IPS-20b (cell line): ENCODE data around the gene LVRN.
A peak's percentile ranks its signal among the peaks of the same experiment; 100 is the strongest.

ENCODE experiments used
- H3K27ac ChIP-seq: one replicate; pipeline ENCODE4 v1.5.1; 2013; ENCODE audit warnings: low read length
- H3K27me3 ChIP-seq: 2 replicates; pipeline ENCODE4 v1.6.1; 2013; ENCODE audit warnings: mild to moderate bottlenecking, low read length, inconsistent platforms; ENCODE audit not compliant: insufficient read depth
- H3K36me3 ChIP-seq: 2 replicates; pipeline ENCODE4 v1.6.1; 2013; ENCODE audit warnings: low read depth, mild to moderate bottlenecking, inconsistent platforms, low read length, moderate library complexity; ENCODE audit not compliant: insufficient read depth
- H3K4me1 ChIP-seq: 2 replicates; pipeline ENCODE4 v1.6.1; 2013; ENCODE audit warnings: mild to moderate bottlenecking, control low read depth, inconsistent platforms, low read length, moderate library complexity; ENCODE audit not compliant: insufficient read depth
- H3K4me3 ChIP-seq: 2 replicates; pipeline ENCODE4 v1.5.1; 2013; ENCODE audit warnings: mild to moderate bottlenecking, low read length, inconsistent platforms
- H3K9ac ChIP-seq: 2 replicates; pipeline ENCODE4 v1.6.1; 2013; ENCODE audit warnings: low read depth, mild to moderate bottlenecking, inconsistent platforms, low read length, moderate library complexity
- H3K9me3 ChIP-seq: 2 replicates; pipeline ENCODE4 v1.6.1; 2013; ENCODE audit warnings: mild to moderate bottlenecking, low read depth, low read length, inconsistent platforms; ENCODE audit not compliant: insufficient read depth

Gene LVRN

DNA sequence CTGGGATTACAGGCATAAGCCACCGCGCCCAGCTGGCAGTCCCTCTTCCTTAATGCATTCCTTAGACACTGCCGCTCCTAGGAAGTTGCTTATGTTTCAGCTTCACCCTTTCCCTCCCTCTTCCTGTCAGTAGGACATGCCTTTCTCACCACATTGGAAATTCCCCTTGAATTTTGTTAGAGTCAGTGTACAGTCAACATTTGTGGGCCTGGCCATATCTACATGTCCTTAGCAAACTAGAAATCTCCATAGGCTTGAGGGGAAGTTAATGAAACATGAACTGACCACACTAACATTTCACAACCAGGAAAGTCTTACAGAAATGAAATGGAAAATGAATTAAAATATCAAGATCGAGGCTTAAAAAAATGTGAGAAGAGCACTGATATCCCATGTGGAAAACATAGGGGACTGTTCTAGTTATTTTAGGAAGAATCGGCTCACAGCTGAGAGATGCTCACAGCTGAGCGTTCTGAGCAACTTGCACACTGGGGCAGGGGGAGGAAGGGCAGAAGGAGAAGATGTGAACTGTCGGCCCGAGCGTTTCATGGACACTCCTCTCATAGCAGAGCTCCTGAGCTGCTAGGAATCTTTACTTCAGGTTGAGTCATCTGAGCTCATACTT is 21.1 kb upstream of the LVRN start:
- Histone ChIP-seq H3K27me3 (no peaks in the 10 kb centered on the region), H3K4me3 (no peak overlapping the region), H3K9ac (no peak overlapping the region), H3K4me1 (peaks cover 11% of the 10 kb centered on the region), H3K9me3 (no peaks in the 10 kb centered on the region), H3K27ac (no peak overlapping the region), H3K36me3 (no peaks in the 10 kb centered on the region)

GRCh38 chr5:115944501-115944900 is 17.8 kb upstream of the LVRN start:
- peaks cover 2% of the 10 kb centered on the region; the same call in 1 of the 2 replicates for H3K4me1 ChIP-seq
- no peaks in the 10 kb centered on the region for H3K9me3 ChIP-seq
- no peak overlapping the region for H3K4me3 ChIP-seq
- no peaks in the 10 kb centered on the region for H3K36me3 ChIP-seq
- no peak overlapping the region for H3K9ac ChIP-seq
- no peak overlapping the region for H3K27ac ChIP-seq
- H3K27me3 ChIP-seq = no peaks in the 10 kb centered on the region

- Histone ChIP-seq H3K27me3 (no peaks in the 10 kb centered on the region), H3K27ac (no peak overlapping the region), H3K36me3 (no peaks in the 10 kb centered on the region), H3K9ac (no peak overlapping the region), H3K4me3 (no peak overlapping the region), H3K9me3 (no peaks in the 10 kb centered on the region), H3K4me1 (no peaks in the 10 kb centered on the region)
These were observed 15.6 kb upstream of the LVRN start for GRCh38 chr5:115946655-115947054.

DNA sequence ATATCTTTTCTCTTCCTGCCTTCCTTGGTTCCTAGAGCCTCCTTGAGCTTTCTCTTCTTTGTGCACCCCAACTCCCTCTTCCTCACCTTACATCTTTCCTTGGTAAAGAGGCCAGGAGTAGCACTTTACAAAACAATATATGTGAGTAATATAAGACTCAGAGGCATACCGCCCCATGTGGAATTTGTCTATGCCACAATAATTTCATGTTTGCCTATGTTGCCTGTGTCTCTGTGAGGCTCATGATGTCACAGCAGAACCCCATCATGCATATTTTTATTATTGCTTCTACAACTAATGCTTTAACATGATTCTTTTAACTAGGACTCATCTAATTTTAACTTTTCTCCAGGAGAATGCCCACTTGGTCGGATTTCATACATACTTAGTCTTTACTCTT is 15.0 kb upstream of the LVRN start:
- Histone ChIP-seq H3K9ac (no peak overlapping the region), H3K27ac (no peak overlapping the region), H3K36me3 (no peaks in the 10 kb centered on the region), H3K9me3 (no peaks in the 10 kb centered on the region), H3K27me3 (no peaks in the 10 kb centered on the region), H3K4me3 (no peak overlapping the region), H3K4me1 (no peaks in the 10 kb centered on the region; the same call in 1 of the 2 replicates)

DNA sequence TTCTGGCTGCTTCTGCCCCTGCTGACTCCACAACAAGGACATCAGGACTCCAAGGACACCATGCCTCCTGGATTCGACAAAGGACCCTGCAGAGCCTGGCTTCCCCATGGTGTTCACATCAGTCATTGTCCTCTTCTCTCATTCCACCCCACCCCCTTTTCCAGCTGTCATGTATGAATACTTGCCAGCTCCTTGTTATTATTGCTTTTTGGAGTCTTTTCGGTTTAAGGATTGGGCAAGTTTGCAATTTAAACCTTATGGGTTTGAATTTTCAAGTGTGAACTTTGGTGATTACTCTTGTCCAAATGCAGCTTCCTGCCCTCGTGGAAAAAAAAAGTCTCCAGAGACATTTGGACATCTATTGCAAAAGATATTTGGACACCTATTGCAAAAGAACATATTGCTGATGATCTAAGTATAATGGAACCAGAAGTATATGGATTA is 14.2 kb upstream of the LVRN start:
- no peaks in the 10 kb centered on the region for H3K9me3 ChIP-seq
- H3K27ac ChIP-seq = no peak overlapping the region
- no peaks in the 10 kb centered on the region for H3K27me3 ChIP-seq
- peaks cover 8% of the 10 kb centered on the region; the same call in 1 of the 2 replicates for H3K4me1 ChIP-seq
- H3K36me3 ChIP-seq = no peaks in the 10 kb centered on the region
- no peak overlapping the region for H3K4me3 ChIP-seq
- no peak overlapping the region for H3K9ac ChIP-seq

GRCh38 chr5:115949096-115949495 is 13.2 kb upstream of the LVRN start:
- Histone ChIP-seq H3K9ac (no peak overlapping the region), H3K4me1 (peaks cover 18% of the 10 kb centered on the region; the same call in 1 of the 2 replicates), H3K4me3 (no peak overlapping the region), H3K36me3 (no peaks in the 10 kb centered on the region), H3K9me3 (no peaks in the 10 kb centered on the region), H3K27me3 (no peaks in the 10 kb centered on the region), H3K27ac (no peak overlapping the region)

- Histone ChIP-seq H3K4me3 (no peak overlapping the region), H3K4me1 (peaks cover 30% of the 10 kb centered on the region; the same call in 1 of the 2 replicates), H3K9me3 (no peaks in the 10 kb centered on the region), H3K27me3 (no peaks in the 10 kb centered on the region), H3K9ac (no peak overlapping the region), H3K36me3 (no peaks in the 10 kb centered on the region), H3K27ac (no peak overlapping the region)
These were observed 9.7 kb upstream of the LVRN start for GRCh38 chr5:115952588-115952987.

GRCh38 chr5:115954144-115954543 is 8.1 kb upstream of the LVRN start:
- no peaks in the 10 kb centered on the region for H3K9me3 ChIP-seq
- no peaks in the 10 kb centered on the region for H3K36me3 ChIP-seq
- no peaks in the 10 kb centered on the region for H3K27me3 ChIP-seq
- no peak overlapping the region for H3K9ac ChIP-seq
- peaks cover 30% of the 10 kb centered on the region; the same call in 1 of the 2 replicates for H3K4me1 ChIP-seq
- H3K27ac ChIP-seq = no peak overlapping the region
- H3K4me3 ChIP-seq = peak overlapping the region; percentile 5; the same call in 1 of the 2 replicates

DNA sequence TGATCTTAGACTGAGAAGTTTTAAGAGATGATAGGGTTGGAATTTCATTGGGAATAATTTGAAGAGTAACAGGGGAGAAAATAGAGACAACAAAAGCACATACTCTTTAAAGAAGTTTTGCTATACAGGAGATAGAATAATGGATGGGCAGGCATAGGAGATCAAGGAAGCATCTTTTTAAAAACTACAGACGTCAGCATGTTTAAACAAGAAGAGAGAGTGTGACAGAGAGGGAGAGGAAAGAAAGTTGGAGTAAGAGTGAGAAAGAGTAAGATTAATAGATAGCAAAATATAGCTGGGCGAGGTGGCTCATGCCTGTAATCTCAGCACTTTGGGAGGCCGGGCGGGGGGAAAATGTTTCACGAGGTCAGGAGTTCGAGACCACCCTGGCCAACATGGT is 5.3 kb upstream of the LVRN start:
- Histone ChIP-seq H3K4me1 (peaks cover 30% of the 10 kb centered on the region; the same call in 1 of the 2 replicates), H3K27ac (no peak overlapping the region), H3K36me3 (no peaks in the 10 kb centered on the region), H3K9ac (no peak overlapping the region), H3K27me3 (no peaks in the 10 kb centered on the region), H3K9me3 (no peaks in the 10 kb centered on the region), H3K4me3 (no peak overlapping the region)

GRCh38 chr5:115961381-115962238 is 665 bp upstream of the LVRN start:
- H3K4me1 ChIP-seq = no peaks in the 10 kb centered on the region
- no peaks in the 10 kb centered on the region for H3K9me3 ChIP-seq
- no peak overlapping the region for H3K4me3 ChIP-seq
- H3K27me3 ChIP-seq = no peaks in the 10 kb centered on the region
- no peak overlapping the region for H3K9ac ChIP-seq
- H3K36me3 ChIP-seq = no peaks in the 10 kb centered on the region
- H3K27ac ChIP-seq = no peak overlapping the region

DNA sequence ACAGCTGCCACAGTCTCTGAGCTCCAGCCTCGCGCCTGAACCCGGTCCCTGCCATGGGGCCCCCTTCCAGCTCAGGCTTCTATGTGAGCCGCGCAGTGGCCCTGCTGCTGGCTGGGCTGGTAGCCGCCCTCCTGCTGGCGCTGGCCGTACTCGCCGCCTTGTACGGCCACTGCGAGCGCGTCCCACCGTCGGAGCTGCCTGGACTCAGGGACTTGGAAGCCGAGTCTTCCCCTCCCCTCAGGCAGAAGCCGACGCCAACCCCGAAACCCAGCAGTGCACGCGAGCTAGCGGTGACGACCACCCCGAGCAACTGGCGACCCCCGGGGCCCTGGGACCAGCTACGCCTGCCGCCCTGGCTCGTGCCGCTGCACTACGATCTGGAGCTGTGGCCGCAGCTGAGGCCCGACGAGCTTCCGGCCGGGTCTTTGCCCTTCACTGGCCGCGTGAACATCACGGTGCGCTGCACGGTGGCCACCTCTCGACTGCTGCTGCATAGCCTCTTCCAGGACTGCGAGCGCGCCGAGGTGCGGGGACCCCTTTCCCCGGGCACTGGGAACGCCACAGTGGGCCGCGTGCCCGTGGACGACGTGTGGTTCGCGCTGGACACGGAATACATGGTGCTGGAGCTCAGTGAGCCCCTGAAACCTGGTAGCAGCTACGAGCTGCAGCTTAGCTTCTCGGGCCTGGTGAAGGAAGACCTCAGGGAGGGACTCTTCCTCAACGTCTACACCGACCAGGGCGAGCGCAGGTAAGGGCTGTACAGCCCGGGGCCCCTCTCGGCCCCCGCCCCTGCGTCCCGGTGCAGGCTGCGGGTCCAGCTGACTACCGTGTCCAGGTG is 509 bp downstream of the LVRN start:
- H3K4me1 ChIP-seq = no peaks in the 10 kb centered on the region
- no peaks in the 10 kb centered on the region for H3K9me3 ChIP-seq
- H3K4me3 ChIP-seq = no peak overlapping the region
- H3K27me3 ChIP-seq = no peaks in the 10 kb centered on the region
- no peak overlapping the region for H3K27ac ChIP-seq
- H3K9ac ChIP-seq = no peak overlapping the region
- no peaks in the 10 kb centered on the region for H3K36me3 ChIP-seq
